Fibroblast of pulmonary artery (primary cell): ENCODE results near the gene AGR3.

Source experiments
- DNase-seq: peaks from one replicate; pipeline ENCODE4 v3.0.0-alpha.2; 2010; ENCODE audit warnings: low read depth
- H3K4me3 ChIP-seq: replicated peaks from 2 replicates; pipeline ENCODE4 v1.5.1; 2011; ENCODE audit warnings: low read depth, mild to moderate bottlenecking, control low read depth, low read length, moderate library complexity
- TF ChIP-seq, protein P1 (sequence below): IDR thresholded peaks from 2 replicates; pipeline ENCODE4 v1.5.1; 2011; ENCODE audit warnings: mild to moderate bottlenecking, control low read depth, low read length, inconsistent platforms; ENCODE audit errors: missing control alignments

The AGR3 gene

DNA sequence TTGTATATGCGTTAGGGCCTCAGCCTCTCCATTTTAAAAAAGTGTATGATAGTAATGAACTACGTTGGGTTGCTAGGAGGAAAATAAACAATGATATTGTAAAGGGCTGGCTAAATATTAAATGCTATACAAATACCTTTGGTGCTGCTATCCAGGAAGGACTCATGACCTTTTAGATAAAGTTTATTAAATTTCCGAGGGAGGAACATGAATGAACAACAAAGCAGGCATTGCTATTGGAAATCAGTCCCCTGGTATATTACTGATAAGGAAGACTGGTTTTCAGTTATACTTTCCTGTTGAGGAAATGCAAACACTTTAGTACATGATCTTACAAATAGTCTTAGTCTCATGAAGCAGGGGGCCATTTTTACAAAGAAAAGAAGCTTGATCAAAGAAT lies 59.8 kb downstream of the AGR3 start:
- no peak for DNase-seq
- TF ChIP-seq, protein P1, sequence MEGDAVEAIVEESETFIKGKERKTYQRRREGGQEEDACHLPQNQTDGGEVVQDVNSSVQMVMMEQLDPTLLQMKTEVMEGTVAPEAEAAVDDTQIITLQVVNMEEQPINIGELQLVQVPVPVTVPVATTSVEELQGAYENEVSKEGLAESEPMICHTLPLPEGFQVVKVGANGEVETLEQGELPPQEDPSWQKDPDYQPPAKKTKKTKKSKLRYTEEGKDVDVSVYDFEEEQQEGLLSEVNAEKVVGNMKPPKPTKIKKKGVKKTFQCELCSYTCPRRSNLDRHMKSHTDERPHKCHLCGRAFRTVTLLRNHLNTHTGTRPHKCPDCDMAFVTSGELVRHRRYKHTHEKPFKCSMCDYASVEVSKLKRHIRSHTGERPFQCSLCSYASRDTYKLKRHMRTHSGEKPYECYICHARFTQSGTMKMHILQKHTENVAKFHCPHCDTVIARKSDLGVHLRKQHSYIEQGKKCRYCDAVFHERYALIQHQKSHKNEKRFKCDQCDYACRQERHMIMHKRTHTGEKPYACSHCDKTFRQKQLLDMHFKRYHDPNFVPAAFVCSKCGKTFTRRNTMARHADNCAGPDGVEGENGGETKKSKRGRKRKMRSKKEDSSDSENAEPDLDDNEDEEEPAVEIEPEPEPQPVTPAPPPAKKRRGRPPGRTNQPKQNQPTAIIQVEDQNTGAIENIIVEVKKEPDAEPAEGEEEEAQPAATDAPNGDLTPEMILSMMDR: no peak
- H3K4me3 ChIP-seq: no peak overlapping the region

DNA sequence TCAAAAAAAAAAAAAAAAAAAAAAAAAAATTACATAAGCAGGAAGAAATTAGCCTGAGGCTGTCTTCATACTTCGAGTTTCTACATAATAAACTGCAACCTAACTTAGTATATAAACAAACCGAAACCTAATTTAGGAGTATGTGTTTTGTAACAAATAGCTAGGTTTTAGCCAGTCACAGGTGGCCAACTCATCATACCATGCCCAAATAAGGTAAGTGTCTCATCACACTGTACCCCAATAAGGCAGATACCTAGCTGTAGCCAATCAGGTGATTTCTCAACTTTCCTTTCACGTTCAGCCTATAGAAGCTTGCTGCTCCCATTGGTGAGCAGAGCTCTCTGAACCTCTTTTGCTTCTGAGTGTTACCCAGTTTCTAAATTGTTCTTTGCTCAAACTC lies 63.1 kb downstream of the AGR3 start:
- DNase-seq: no peak
- TF ChIP-seq, protein P1: no peak
- H3K4me3 ChIP-seq: no peak overlapping the region

DNA sequence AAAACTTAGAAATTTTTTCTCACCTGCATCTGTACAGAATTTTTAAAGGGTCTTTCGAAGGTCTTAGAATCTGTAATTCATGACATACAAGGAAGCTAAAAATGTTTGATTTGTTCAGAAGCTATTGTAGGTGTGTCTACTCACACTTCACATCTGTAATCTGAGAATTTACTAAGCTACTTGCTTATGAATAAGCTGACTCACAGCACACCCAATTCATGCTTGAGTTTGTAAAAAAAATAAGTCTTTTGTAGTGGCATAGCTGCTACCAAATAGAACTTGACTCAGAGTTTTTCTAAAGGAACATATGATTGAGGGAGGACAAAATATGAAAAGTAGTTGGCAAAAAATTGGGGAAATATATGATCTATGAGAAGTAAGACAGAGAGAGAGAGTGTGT lies 64.2 kb downstream of the AGR3 start:
- no peak overlapping the region for H3K4me3 ChIP-seq
- DNase-seq: peak; percentile 42
- TF ChIP-seq, protein P1: no peak

DNA sequence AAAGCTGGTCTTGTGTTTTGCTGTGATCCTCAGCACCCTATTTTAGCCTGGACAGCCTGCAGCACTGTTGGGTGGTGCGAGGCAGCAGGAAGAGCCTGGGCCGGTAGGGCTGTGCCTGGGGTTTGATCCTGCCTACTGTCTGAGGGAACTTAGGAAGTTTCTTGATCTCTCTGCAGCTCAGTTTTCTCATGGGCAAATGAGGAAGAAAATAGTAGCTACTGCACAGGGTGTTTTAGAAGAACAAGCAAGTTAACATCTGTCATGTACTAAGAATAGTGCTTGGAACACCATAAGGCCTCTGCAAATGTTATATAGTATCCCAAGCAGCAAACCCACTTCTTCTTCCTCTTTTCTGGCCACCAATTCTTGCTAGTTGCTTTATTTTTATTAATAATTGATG lies 65.0 kb downstream of the AGR3 start:
- DNase-seq: no peak
- no peak overlapping the region for H3K4me3 ChIP-seq
- TF ChIP-seq, protein P1: no peak

DNA sequence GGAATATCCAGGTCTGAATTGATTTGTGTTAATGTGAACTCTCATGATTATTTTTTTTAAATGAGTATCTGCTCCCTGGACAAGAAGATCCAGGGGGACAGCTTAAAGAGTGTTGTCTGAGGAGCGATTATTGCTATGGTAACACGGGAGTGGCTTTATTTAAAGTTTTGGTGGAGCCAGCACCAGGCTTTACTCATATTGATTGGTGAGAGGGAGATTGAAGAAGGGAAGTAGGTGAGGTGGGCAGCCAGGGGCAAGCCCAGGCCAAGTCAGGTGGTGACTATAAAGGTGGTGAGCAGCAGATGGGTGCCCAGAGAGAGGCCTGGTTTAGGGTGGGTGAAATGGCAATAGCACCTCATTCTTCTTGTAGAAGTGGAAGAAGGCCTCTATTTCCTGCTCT lies 66.8 kb downstream of the AGR3 start:
- TF ChIP-seq, protein P1: no peak
- no peak for DNase-seq
- H3K4me3 ChIP-seq: no peak overlapping the region

DNA sequence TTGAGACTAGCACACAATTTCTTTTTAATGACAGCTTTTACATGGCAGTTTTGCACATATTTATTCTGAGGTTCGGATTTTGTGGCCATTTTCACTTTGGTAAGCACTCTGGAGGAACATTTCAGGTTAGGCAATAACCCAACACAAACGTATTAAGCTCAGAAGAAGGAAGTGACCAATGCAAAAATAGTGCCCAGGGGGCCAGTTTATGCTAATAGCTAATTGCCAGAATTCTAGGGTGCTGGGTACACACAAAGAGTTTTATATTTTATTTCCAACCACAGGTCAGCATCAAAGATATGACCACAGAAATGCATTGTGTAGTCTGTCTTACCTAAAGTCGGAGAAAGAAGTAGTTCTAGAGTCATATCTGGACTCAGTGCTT lies 68.6 kb downstream of the AGR3 start:
- no peak overlapping the region for H3K4me3 ChIP-seq
- TF ChIP-seq, protein P1: no peak
- no peak for DNase-seq

DNA sequence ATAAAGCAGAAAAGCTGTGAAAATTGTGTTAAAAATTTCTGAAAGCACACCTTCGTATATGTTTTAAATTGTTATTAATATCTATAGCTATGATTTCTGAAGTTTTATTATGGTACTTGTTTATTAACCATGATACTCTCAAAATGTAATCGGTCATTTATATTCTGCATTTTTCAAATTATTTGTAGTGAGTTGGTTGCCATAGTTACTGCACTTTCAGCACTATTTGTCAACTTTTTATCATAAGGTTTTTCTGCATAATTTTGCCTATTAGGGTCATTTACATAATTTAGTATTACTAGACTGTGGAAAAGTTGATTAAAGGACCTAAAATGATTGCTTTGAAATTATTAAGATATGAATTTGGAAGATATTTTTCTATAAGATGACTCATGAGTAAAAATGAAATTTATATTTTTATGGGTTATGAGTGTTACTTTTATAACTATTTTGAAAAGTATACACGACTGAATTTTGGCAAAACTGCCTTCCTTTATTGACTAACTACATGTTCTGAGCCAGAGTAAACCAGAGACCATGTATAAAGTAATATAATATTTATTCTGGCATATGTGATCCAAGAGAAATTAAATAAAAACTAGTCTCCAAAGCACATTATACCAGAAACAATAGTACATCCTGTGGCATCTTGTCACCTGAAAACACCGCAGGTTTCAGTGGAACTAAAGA lies 69.1 kb downstream of the AGR3 start:
- no peak for DNase-seq
- TF ChIP-seq, protein P1: no peak
- H3K4me3 ChIP-seq: no peak overlapping the region
